Cardiac muscle cell (in vitro differentiated cells and primary cell): ENCODE measurements around the gene MIF4GD. TPM values are rescaled to one million over a fixed set of nuclear protein-coding genes. Genes with fewer than 3 reads are reported as not detected.

ENCODE experiments used
- DNase-seq, 2 donors: peaks; one replicate each; pipeline versions ENCODE4 v3.0.0 to v3.0.0-alpha.2; 2010 to 2017; ENCODE audit warnings: low read depth in 1 of 2, low spot score in 1 of 2
- H3K27ac ChIP-seq: fragments of 200-600 bp; sonication (generic); 2 replicates; pipeline ENCODE4 v1.5.1; 2016
- H3K27me3 ChIP-seq: fragments of 200-600 bp; sonication (generic); 2 replicates; pipeline ENCODE4 v1.6.0; 2016; ENCODE audit warnings: control low read depth
- H3K36me3 ChIP-seq: fragments of 200-600 bp; sonication (generic); 2 replicates; pipeline ENCODE4 v1.5.1; 2016; ENCODE audit warnings: control low read depth
- H3K4me1 ChIP-seq: fragments of 200-600 bp; sonication (generic); 2 replicates; pipeline ENCODE4 v1.8.1; 2017; ENCODE audit warnings: low read depth, mild to moderate bottlenecking, mixed run types
- H3K4me3 ChIP-seq: fragments of 200-600 bp; sonication (generic); 2 replicates; pipeline ENCODE4 v1.5.1; 2016; ENCODE audit warnings: mild to moderate bottlenecking
- H3K9me3 ChIP-seq: fragments of 200-600 bp; sonication (generic); 2 replicates; pipeline ENCODE4 v1.5.1; 2017; ENCODE audit warnings: low read depth, mild to moderate bottlenecking, control low read depth
- polyA plus RNA-seq: library from polyadenylated mRNA; unstranded; fragments of >200 nt; fragmentation: Nextera tagmentation; extraction: Ambion mirVana; gene quantifications from 2 replicates; pipeline ENCODE4 v1.2.1, GENCODE V29; 2016
- total RNA-seq: library from RNA; depleted of rRNA; stranded (reverse); fragments of >200 nt; gene quantifications from 2 replicates; pipeline ENCODE4 v1.2.3, GENCODE V29; 2016
- TF ChIP-seq, protein P1 (sequence below): IDR thresholded peaks from 2 replicates; pipeline ENCODE4 v1.5.1; 2012; ENCODE audit warnings: low read depth, mild to moderate bottlenecking, low read length

The MIF4GD gene
- total and polyA plus RNA-seq, 2 experiments from 2014 or later: 35.6 to 75.8 TPM

DNA sequence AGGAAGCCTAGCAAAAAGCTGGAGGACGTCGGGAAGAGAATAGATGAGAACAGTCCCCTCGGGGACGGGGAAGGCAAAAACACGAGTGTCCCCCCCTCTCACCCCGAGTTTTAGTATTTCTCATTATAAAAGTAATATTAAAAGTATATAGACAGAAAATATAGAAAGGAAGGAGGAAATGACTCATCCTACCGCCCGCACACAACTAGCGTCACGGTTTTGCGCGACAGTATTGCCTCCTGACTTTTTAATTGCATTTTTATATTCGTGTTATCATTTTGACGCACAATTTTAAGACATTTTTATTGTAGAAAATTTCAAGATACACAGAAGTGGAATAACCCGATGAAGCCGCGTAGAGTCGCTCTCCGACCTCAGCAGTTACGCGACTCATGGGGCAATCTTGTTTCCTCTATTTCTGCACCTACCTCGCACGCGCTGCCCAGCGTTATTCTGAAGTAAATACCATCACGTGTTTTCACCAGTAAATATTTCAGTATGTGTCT lies 18.9 kb upstream of the MIF4GD start:
- Histone ChIP-seq H3K27me3 (no peaks in the 10 kb centered on the region), H3K4me3 (peak overlapping the region; percentile 44), H3K4me1 (no peaks in the 10 kb centered on the region), H3K27ac (no peak overlapping the region), H3K9me3 (no peaks in the 10 kb centered on the region), H3K36me3 (no peaks in the 10 kb centered on the region)
- peak; percentile 7 to 68 for DNase-seq
- TF ChIP-seq, protein P1, sequence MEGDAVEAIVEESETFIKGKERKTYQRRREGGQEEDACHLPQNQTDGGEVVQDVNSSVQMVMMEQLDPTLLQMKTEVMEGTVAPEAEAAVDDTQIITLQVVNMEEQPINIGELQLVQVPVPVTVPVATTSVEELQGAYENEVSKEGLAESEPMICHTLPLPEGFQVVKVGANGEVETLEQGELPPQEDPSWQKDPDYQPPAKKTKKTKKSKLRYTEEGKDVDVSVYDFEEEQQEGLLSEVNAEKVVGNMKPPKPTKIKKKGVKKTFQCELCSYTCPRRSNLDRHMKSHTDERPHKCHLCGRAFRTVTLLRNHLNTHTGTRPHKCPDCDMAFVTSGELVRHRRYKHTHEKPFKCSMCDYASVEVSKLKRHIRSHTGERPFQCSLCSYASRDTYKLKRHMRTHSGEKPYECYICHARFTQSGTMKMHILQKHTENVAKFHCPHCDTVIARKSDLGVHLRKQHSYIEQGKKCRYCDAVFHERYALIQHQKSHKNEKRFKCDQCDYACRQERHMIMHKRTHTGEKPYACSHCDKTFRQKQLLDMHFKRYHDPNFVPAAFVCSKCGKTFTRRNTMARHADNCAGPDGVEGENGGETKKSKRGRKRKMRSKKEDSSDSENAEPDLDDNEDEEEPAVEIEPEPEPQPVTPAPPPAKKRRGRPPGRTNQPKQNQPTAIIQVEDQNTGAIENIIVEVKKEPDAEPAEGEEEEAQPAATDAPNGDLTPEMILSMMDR: peak; percentile 17

DNA sequence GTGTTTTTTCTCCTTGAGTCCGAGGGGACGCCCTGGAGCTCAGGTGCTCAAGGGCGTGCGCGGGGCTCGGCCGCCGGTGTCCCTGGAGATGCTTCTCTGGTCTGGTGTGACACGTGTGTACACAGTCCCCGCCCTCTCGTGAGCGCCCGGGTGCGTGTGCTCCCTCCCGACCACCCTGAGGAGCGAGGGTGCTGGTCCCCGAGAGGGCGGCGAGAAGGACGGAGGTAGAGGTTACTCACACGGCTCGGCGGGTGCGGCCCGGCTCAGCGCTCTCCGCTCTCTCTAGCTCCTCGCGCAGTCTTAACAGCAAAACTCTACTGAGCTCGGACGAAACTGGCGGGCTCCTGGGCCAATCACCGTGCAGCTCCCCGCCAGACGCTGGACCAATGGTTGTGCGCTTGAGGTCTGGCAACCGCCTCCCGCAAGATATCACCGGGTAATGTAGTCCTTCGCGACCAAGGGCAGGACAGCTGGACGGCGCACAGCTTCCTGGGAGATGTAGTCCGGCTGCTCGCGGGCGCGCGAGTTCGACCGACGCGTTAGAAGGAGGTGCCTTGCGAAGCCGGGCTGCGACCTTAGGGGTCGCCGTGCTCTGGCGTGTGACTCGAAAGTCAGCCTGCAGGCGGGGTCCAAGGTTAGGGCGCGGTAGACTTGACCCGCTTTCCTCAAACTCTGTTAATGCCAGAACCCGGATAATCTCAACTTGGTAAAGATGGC lies 18.2 kb upstream of the MIF4GD start, which contains the start of gene SLC25A19:
Gene SLC25A19 (minus strand): TSS at position 319 of the 717 bp plus-strand sequence. CDS start 2,669 bp downstream, outside the sequence.
- Histone ChIP-seq H3K4me3 (peak within 1 kb of the TSS; percentile 59), H3K36me3 (no peaks in the 10 kb centered on the region), H3K9me3 (no peaks in the 10 kb centered on the region), H3K27ac (peak within 1 kb of the TSS; percentile 39), H3K27me3 (no peaks in the 10 kb centered on the region), H3K4me1 (no peaks in the 10 kb centered on the region)
- peak; percentile 98 to 99 for DNase-seq
- TF ChIP-seq, protein P1: no peak

DNA sequence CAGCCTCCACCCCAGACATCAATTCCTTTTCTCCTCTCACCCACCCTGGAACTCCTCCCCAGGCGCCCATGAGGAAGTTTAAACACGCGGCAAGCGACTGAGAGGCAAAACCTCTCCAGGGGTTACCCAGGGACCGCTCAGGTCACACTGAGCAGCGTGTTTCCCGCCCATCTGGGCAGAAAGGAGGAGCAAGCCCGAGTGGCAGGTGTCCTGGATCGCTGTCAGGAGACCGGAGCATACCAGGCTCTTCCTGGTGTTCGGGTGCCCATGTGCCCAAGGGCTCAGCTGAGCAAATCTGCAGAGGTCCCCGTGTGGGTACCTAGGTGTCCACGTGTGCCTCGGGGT lies 17.7 kb upstream of the MIF4GD start:
- no peaks in the 10 kb centered on the region for H3K4me1 ChIP-seq
- no peaks in the 10 kb centered on the region for H3K36me3 ChIP-seq
- TF ChIP-seq, protein P1: no peak
- DNase-seq: no peak
- peak overlapping the region; percentile 59 for H3K4me3 ChIP-seq
- H3K27ac ChIP-seq: peak overlapping the region; percentile 39
- H3K9me3 ChIP-seq: no peaks in the 10 kb centered on the region
- no peaks in the 10 kb centered on the region for H3K27me3 ChIP-seq

DNA sequence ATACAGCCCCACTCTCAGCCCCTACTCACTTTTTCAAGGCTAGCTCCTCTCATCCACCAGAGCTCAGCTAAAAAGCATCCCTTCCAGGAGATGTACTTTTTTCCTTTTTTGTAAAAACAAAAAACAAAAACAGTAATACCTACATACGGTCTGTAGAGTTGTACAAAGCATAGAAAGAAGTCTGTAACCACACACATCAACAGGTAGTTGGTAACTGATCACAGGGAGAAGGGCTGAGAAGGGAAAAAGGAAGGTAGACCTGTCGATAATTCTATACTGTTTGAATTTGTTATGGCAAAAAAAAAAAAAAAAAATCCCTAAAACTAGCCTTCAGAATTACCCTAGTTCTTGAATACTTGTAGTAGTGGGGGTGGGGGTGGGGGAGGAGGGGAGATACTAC lies 17.3 kb upstream of the MIF4GD start:
- TF ChIP-seq, protein P1: no peak
- no peaks in the 10 kb centered on the region for H3K27me3 ChIP-seq
- H3K4me1 ChIP-seq: no peaks in the 10 kb centered on the region
- no peak for DNase-seq
- H3K9me3 ChIP-seq: no peaks in the 10 kb centered on the region
- H3K27ac ChIP-seq: no peak overlapping the region
- H3K4me3 ChIP-seq: peak overlapping the region; percentile 59
- no peaks in the 10 kb centered on the region for H3K36me3 ChIP-seq

DNA sequence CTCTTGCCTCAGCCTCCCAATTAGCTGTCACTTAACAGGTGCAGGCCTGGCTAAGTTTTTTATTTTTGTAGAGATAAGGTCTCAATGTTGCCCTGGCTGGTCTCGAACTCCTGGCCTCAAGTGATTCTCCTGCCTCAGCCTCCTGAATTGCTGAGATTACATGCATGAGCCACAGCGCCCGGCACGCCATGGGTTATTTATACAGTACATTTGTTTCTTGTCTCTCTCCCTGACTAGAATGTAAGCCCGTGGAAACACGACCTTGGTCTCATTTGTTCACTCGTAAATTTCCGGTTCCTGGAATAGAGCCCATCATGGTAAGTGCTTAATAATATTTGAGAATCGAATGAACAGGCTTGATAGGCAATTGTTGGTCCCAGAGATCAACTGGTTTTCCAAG lies 16.2 kb upstream of the MIF4GD start:
- TF ChIP-seq, protein P1: no peak
- Histone ChIP-seq H3K4me1 (no peaks in the 10 kb centered on the region), H3K9me3 (no peaks in the 10 kb centered on the region), H3K36me3 (no peaks in the 10 kb centered on the region), H3K27ac (no peak overlapping the region), H3K4me3 (no peak overlapping the region), H3K27me3 (no peaks in the 10 kb centered on the region)
- no peak for DNase-seq
